DOHH2 (cell line): ENCODE results near the gene CSMD2.

Experiments used
- H3F3A ChIP-seq: fragments of 200-600 bp; sonication (generic), shearing (Covaris generic); 2 replicates; pipeline ENCODE4 v1.6.0; 2016; ENCODE audit warnings: antibody characterized with exemption, mild to moderate bottlenecking; ENCODE audit not compliant: control insufficient read depth, insufficient read depth
- H3K27ac ChIP-seq: fragments of 200-600 bp; sonication (generic); 2 replicates; pipeline ENCODE4 v1.5.1; 2014; ENCODE audit warnings: low read depth, mild to moderate bottlenecking, low read length, moderate library complexity
- H3K27me3 ChIP-seq: fragments of 200-600 bp; sonication (generic); 2 replicates; pipeline ENCODE4 v1.6.1; 2014; ENCODE audit warnings: mild to moderate bottlenecking, low read length, mixed read lengths; ENCODE audit not compliant: control insufficient read depth
- H3K36me3 ChIP-seq: fragments of 200-600 bp; sonication (generic); 2 replicates; pipeline ENCODE4 v1.6.1; 2014; ENCODE audit warnings: mild to moderate bottlenecking, low read length, moderate library complexity, mixed read lengths; ENCODE audit not compliant: control insufficient read depth
- H3K4me1 ChIP-seq: fragments of 200-600 bp; sonication (generic); 2 replicates; pipeline ENCODE4 v1.6.1; 2014; ENCODE audit warnings: mild to moderate bottlenecking, low read length, mixed read lengths; ENCODE audit not compliant: control insufficient read depth
- H3K4me2 ChIP-seq: fragments of 200-600 bp; sonication (generic); 2 replicates; pipeline ENCODE4 v1.6.0; 2014; ENCODE audit warnings: mild to moderate bottlenecking, low read length, moderate library complexity
- H3K4me3 ChIP-seq: fragments of 200-600 bp; sonication (generic); 2 replicates; pipeline ENCODE4 v1.5.1; 2014; ENCODE audit warnings: mild to moderate bottlenecking, low read length, mixed read lengths
- H3K79me2 ChIP-seq: fragments of 200-600 bp; sonication (generic); 2 replicates; pipeline ENCODE4 v1.6.1; 2014; ENCODE audit warnings: mild to moderate bottlenecking, low read length, mixed read lengths; ENCODE audit not compliant: control insufficient read depth
- H3K9me2 ChIP-seq: fragments of 200-600 bp; sonication (generic); replicated peaks from 2 replicates; pipeline ENCODE4 v1.6.1; 2014; ENCODE audit warnings: mild to moderate bottlenecking, low read length, mixed read lengths; ENCODE audit not compliant: control insufficient read depth
- H3K9me3 ChIP-seq: fragments of 200-600 bp; sonication (generic); 2 replicates; pipeline ENCODE4 v1.6.1; 2014; ENCODE audit warnings: antibody characterized with exemption, low read length, mixed read lengths; ENCODE audit not compliant: control insufficient read depth, insufficient read depth
- H4K20me1 ChIP-seq: fragments of 200-600 bp; sonication (generic); 2 replicates; pipeline ENCODE4 v1.6.0; 2014; ENCODE audit warnings: low read depth, mild to moderate bottlenecking, antibody characterized with exemption, low read length, moderate library complexity; ENCODE audit not compliant: control insufficient read depth, insufficient read depth
- EZH2phosphoT487 ChIP-seq: fragments of 200-600 bp; sonication (generic); IDR thresholded peaks from 2 replicates; pipeline ENCODE4 v1.6.1; 2017; ENCODE audit warnings: borderline replicate concordance, mild to moderate bottlenecking, antibody characterized with exemption, low read length, moderate library complexity, mixed read lengths
- TF ChIP-seq, protein P1 (sequence below): fragments of 200-600 bp; sonication (generic); IDR thresholded peaks from one replicate; pipeline ENCODE4 v1.5.1; 2014; ENCODE audit warnings: antibody characterized with exemption, mild to moderate bottlenecking, low read depth, low read length; ENCODE audit not compliant: poor library complexity, severe bottlenecking

Gene CSMD2

DNA sequence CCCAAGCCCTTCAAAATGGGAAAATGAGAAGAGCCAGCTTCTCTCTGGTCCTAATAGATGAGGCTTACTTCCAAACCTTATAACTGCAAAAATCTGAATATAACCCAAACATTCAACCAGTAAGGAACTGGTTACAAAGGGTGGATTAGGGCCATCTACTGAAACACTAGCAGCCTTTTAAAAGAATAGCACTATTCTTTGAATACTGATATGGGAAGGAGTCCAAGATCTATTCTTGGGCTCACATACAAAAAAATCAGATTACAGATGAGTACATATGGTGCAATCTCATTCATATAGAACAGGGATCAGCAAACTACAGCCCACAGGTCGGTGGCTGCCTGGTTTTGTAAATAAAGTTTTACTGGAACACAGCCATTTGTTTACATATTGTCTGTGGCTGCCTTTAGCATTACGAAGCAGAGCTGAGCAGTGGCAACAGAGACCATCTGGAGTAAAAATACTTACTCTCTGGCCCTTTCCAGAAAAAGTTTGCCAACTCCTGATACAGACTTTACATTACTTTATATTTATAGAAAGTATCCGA is 524.8 kb downstream of the CSMD2 start:
- Histone ChIP-seq H3K9me2 (no peaks in the 10 kb centered on the region), H3K27ac (no peak overlapping the region), H3K4me1 (no peaks in the 10 kb centered on the region), H3K79me2 (no peaks in the 10 kb centered on the region), H3F3A (no peaks in the 10 kb centered on the region), H3K4me3 (no peak overlapping the region), H3K4me2 (no peak overlapping the region), H3K9me3 (no peaks in the 10 kb centered on the region), H3K36me3 (no peaks in the 10 kb centered on the region), H3K27me3 (peaks cover 12% of the 10 kb centered on the region; the same call in 1 of the 2 replicates), H4K20me1 (no peaks in the 10 kb centered on the region)
- no peak for TF ChIP-seq EZH2phosphoT487
- TF ChIP-seq, protein P1, sequence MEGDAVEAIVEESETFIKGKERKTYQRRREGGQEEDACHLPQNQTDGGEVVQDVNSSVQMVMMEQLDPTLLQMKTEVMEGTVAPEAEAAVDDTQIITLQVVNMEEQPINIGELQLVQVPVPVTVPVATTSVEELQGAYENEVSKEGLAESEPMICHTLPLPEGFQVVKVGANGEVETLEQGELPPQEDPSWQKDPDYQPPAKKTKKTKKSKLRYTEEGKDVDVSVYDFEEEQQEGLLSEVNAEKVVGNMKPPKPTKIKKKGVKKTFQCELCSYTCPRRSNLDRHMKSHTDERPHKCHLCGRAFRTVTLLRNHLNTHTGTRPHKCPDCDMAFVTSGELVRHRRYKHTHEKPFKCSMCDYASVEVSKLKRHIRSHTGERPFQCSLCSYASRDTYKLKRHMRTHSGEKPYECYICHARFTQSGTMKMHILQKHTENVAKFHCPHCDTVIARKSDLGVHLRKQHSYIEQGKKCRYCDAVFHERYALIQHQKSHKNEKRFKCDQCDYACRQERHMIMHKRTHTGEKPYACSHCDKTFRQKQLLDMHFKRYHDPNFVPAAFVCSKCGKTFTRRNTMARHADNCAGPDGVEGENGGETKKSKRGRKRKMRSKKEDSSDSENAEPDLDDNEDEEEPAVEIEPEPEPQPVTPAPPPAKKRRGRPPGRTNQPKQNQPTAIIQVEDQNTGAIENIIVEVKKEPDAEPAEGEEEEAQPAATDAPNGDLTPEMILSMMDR: no peak

DNA sequence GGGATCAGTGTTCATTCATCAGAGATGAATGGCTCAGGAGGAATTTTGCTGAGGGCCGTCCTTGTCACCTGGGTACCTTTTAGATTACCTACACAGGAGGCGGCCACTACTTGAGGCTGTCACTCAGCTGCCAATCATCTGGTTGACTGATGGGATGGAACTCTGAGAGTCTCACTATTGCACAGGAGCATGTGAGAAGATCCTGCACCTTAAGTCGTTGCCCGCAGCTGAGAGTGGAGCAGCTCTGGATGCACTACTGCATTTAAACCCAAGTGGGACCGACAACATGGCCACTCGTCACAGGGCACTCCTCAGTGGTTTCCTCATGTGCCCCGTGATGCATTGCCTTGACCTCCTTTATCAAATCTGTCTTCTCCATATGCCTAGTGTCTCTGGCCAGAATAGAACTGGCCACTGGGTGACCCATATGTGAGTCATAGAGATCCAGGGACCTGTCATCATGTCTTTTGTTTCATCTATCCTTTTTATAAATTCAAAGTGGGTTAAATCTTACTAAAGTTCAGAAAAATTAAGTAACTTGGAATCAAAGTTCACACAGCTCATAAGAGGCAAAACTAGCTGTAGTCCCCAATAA is 527.1 kb downstream of the CSMD2 start:
- Histone ChIP-seq H3K9me2 (no peaks in the 10 kb centered on the region), H3K4me3 (no peak overlapping the region), H3K4me1 (no peaks in the 10 kb centered on the region)

DNA sequence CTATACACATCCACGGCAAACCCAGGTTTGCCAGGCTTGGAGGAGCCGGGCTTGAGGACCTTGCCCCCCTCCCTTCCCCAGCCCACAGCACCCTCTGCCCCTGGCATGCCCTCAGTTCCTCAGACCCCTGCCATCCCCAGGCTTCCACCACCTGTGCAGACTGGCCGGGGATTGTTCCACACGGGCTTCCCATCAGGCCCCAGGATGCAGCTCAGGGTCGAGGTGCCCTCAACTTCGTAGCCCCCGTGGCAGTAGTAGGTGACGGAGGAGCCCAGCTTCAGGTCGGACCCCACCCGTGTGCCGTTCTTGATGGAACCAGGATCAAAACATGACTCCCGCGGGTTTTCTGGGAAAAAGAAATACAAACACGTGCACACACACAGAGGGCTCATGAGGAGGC is 528.8 kb downstream of the CSMD2 start:
- Histone ChIP-seq H4K20me1 (no peaks in the 10 kb centered on the region), H3K36me3 (no peaks in the 10 kb centered on the region), H3K4me2 (no peak overlapping the region), H3K4me3 (no peak overlapping the region), H3K27ac (no peak overlapping the region), H3K9me3 (no peaks in the 10 kb centered on the region), H3K9me2 (no peaks in the 10 kb centered on the region), H3K79me2 (no peaks in the 10 kb centered on the region), H3F3A (no peaks in the 10 kb centered on the region), H3K27me3 (peaks cover 14% of the 10 kb centered on the region; the same call in 1 of the 2 replicates), H3K4me1 (no peaks in the 10 kb centered on the region)
- TF ChIP-seq, protein P1: no peak
- TF ChIP-seq EZH2phosphoT487: no peak

More for the DNA sequence above, 527.1 kb downstream of the CSMD2 start:
- no peaks in the 10 kb centered on the region for H3F3A ChIP-seq
- peaks cover 14% of the 10 kb centered on the region; the same call in 1 of the 2 replicates for H3K27me3 ChIP-seq
- no peak for TF ChIP-seq EZH2phosphoT487
- TF ChIP-seq, protein P1: no peak
- H4K20me1 ChIP-seq: no peaks in the 10 kb centered on the region
- no peaks in the 10 kb centered on the region for H3K36me3 ChIP-seq
- H3K9me3 ChIP-seq: no peaks in the 10 kb centered on the region
- no peak overlapping the region for H3K4me2 ChIP-seq
- H3K79me2 ChIP-seq: no peaks in the 10 kb centered on the region
- H3K27ac ChIP-seq: no peak overlapping the region
